Osteocyte (in vitro differentiated cells): ENCODE results near the gene PTPRN2. TPM values are rescaled to one million over a fixed set of nuclear protein-coding genes. Genes with fewer than 3 reads are reported as not detected.

Source experiments
- DNase-seq: peaks from one replicate; pipeline ENCODE4 v3.0.0; 2021; ENCODE audit warnings: mixed read lengths; ENCODE audit not compliant: unreplicated experiment; ENCODE audit errors: extremely low spot score
- H3K27ac Mint-ChIP-seq: one replicate; pipeline ENCODE4 v1.8.0; 2021; ENCODE audit warnings: mild to moderate bottlenecking, mixed read lengths; ENCODE audit not compliant: unreplicated experiment
- H3K27me3 Mint-ChIP-seq: one replicate; pipeline ENCODE4 v1.8.0; 2021; ENCODE audit warnings: mixed read lengths; ENCODE audit not compliant: unreplicated experiment
- H3K36me3 Mint-ChIP-seq: one replicate; pipeline ENCODE4 v1.8.0; 2021; ENCODE audit warnings: mixed read lengths; ENCODE audit not compliant: unreplicated experiment
- H3K4me1 Mint-ChIP-seq: one replicate; pipeline ENCODE4 v1.8.0; 2021; ENCODE audit warnings: mixed read lengths; ENCODE audit not compliant: unreplicated experiment
- H3K4me3 Mint-ChIP-seq: one replicate; pipeline ENCODE4 v1.8.0; 2021; ENCODE audit warnings: mild to moderate bottlenecking, moderate library complexity, mixed read lengths; ENCODE audit not compliant: unreplicated experiment
- H3K9me3 Mint-ChIP-seq: one replicate; pipeline ENCODE4 v1.8.0; 2021; ENCODE audit warnings: mixed read lengths; ENCODE audit not compliant: unreplicated experiment
- total RNA-seq: library from RNA; stranded (reverse); gene quantifications from 2 replicates; pipeline ENCODE4 v1.2.1, GENCODE V29; 2021
- TF ChIP-seq, protein P1 (sequence below): fragments of 200-600 bp; sonication (generic); IDR thresholded peaks from 2 replicates; pipeline ENCODE4 v1.5.0; 2021; ENCODE audit warnings: antibody characterized with exemption, mild to moderate bottlenecking, moderate library complexity

PTPRN2 gene
- total RNA-seq, 1 donor from 2014 or later = 0.59 TPM

- TF ChIP-seq, protein P1, sequence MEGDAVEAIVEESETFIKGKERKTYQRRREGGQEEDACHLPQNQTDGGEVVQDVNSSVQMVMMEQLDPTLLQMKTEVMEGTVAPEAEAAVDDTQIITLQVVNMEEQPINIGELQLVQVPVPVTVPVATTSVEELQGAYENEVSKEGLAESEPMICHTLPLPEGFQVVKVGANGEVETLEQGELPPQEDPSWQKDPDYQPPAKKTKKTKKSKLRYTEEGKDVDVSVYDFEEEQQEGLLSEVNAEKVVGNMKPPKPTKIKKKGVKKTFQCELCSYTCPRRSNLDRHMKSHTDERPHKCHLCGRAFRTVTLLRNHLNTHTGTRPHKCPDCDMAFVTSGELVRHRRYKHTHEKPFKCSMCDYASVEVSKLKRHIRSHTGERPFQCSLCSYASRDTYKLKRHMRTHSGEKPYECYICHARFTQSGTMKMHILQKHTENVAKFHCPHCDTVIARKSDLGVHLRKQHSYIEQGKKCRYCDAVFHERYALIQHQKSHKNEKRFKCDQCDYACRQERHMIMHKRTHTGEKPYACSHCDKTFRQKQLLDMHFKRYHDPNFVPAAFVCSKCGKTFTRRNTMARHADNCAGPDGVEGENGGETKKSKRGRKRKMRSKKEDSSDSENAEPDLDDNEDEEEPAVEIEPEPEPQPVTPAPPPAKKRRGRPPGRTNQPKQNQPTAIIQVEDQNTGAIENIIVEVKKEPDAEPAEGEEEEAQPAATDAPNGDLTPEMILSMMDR = no peak
- no peak overlapping the region for H3K4me3 Mint-ChIP-seq
- H3K27me3 Mint-ChIP-seq = no peaks in the 10 kb centered on the region
- peaks cover 20% of the 10 kb centered on the region for H3K9me3 Mint-ChIP-seq
- DNase-seq = no peak
- H3K27ac Mint-ChIP-seq = no peak overlapping the region
- H3K36me3 Mint-ChIP-seq = no peaks in the 10 kb centered on the region
- H3K4me1 Mint-ChIP-seq = no peaks in the 10 kb centered on the region
These were observed 111.2 kb downstream of the PTPRN2 start for GRCh38 chr7:158476331-158476932.

DNA sequence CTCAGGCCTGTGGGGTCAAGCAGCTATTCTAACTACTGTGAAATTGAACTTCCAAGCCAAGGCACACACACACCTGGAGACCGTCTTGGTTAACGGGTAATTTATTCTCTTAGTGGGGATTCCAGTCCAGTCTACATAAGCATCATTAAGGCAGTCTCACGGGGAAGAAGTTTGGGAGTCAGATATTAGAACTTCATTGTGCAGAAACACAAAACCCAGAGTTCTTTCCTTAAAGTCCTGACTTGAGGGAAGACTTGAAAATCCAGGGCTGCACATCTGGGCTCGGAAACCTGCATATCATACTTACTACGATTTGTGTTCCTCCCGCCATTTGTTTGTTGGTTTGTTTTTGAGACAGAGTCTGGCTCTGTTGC is 112.0 kb downstream of the PTPRN2 start:
- Mint-ChIP-seq H3K4me1 (no peaks in the 10 kb centered on the region), H3K27me3 (no peaks in the 10 kb centered on the region), H3K9me3 (peaks cover 18% of the 10 kb centered on the region), H3K27ac (no peak overlapping the region), H3K36me3 (no peaks in the 10 kb centered on the region), H3K4me3 (no peak overlapping the region)
- TF ChIP-seq, protein P1 = no peak
- DNase-seq = no peak

GRCh38 chr7:158475036-158475678 is 112.5 kb downstream of the PTPRN2 start:
- Mint-ChIP-seq H3K4me3 (no peak overlapping the region), H3K27ac (no peak overlapping the region), H3K27me3 (no peaks in the 10 kb centered on the region), H3K4me1 (no peaks in the 10 kb centered on the region), H3K36me3 (no peaks in the 10 kb centered on the region), H3K9me3 (peaks cover 14% of the 10 kb centered on the region)
- TF ChIP-seq, protein P1 = no peak
- no peak for DNase-seq

DNA sequence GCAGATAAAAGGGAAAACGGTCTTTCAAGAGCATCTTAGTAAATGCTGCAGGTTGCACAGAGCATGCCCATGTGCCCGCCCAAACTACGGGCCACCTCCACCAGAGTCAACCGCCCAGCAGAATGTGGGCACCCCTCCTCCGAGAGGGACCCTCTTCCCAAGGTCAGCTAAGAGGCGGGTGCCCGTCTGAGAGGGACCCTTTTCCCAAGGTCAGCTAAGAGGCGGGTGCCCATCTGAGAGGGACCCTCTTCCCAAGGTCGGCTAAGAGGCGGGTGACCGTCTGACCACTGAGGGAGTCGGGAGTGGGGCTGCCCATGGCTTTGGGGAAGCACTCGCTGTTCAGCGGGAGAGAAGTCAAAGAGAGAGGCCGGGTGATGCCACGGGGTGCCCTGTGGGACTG is 113.1 kb downstream of the PTPRN2 start:
- H3K4me1 Mint-ChIP-seq = no peaks in the 10 kb centered on the region
- H3K27ac Mint-ChIP-seq = no peak overlapping the region
- H3K27me3 Mint-ChIP-seq = no peaks in the 10 kb centered on the region
- no peak overlapping the region for H3K4me3 Mint-ChIP-seq
- DNase-seq = no peak
- no peaks in the 10 kb centered on the region for H3K36me3 Mint-ChIP-seq
- TF ChIP-seq, protein P1 = no peak
- H3K9me3 Mint-ChIP-seq = peaks cover 19% of the 10 kb centered on the region

GRCh38 chr7:158473946-158474345 is 113.7 kb downstream of the PTPRN2 start:
- Mint-ChIP-seq H3K4me3 (no peak overlapping the region), H3K4me1 (no peaks in the 10 kb centered on the region), H3K27me3 (no peaks in the 10 kb centered on the region), H3K36me3 (no peaks in the 10 kb centered on the region), H3K9me3 (peaks cover 21% of the 10 kb centered on the region), H3K27ac (no peak overlapping the region)
- TF ChIP-seq, protein P1 = no peak
- DNase-seq = no peak
